H1 (cell line): Measurements from ENCODE around the gene SRSF8. TPM values are rescaled to one million over a fixed set of nuclear protein-coding genes. Genes with fewer than 3 reads are reported as not detected.

Experiments
- BCL11A ChIP-seq, 2 experiments: IDR thresholded peaks; one replicate each; pipeline ENCODE4 v1.6.1; 2011; ENCODE audit warnings: low read depth in 2 of 2, low read length in 2 of 2, mild to moderate bottlenecking in 2 of 2
- EGR1 ChIP-seq: IDR thresholded peaks from 2 replicates; pipeline ENCODE4 v1.6.1; 2011; ENCODE audit warnings: low read depth, low read length, borderline replicate concordance
- MAFK ChIP-seq: IDR thresholded peaks from 2 replicates; pipeline ENCODE4 v1.6.1; 2012; ENCODE audit warnings: low read depth, mild to moderate bottlenecking, improper control_type of control experiment, low read length
- RNF2 ChIP-seq: fragments of 200-900, 300-1000 bp; sonication (generic); IDR thresholded peaks from 2 replicates; pipeline ENCODE4 v1.7.1; 2016; ENCODE audit warnings: borderline replicate concordance, low read depth, mild to moderate bottlenecking, antibody characterized with exemption, low read length; ENCODE audit not compliant: poor library complexity, severe bottlenecking; ENCODE audit errors: missing control alignments
- SAP30 ChIP-seq: fragments of 300-600 bp; sonication (generic); IDR thresholded peaks from 2 replicates; pipeline ENCODE4 v1.7.1; 2012; ENCODE audit warnings: low read length, moderate library complexity, mild to moderate bottlenecking, inconsistent platforms; ENCODE audit not compliant: insufficient read depth, insufficient replicate concordance
- SRF ChIP-seq: IDR thresholded peaks from 2 replicates; pipeline ENCODE4 v1.6.1; 2011; ENCODE audit warnings: mild to moderate bottlenecking, low read depth, low read length, moderate library complexity
- polyA plus RNA-seq, 7 experiments: library from polyadenylated mRNA; depleted of rRNA in 3 of 7; stranded (reverse) in 5 of 7; unstranded in 2 of 7; fragments of >200 nt in 5 of 7; fragments of 200-250 nt in 2 of 7; gene quantifications; 1 replicate in 5 of 7; 2 replicates in 1 of 7; 4 replicates in 1 of 7; pipeline versions ENCODE4 v1.2.1 to v1.2.3, GENCODE V29; 2011 to 2013; ENCODE audit warnings: missing spikeins in 2 of 7, mixed read lengths in 2 of 7
- total RNA-seq: library from RNA; stranded (reverse); fragmentation: NEBNext Ultra II Directional; extraction: Animal tissue kit (Norgen Biotek cat#: 25700); gene quantifications from 2 replicates; pipeline ENCODE4 v1.2.1, GENCODE V29; 2021
- TF ChIP-seq, protein P1 (sequence below): fragments of 300-600 bp; sonication (generic); IDR thresholded peaks from 2 replicates; pipeline ENCODE4 v1.7.1; 2012; ENCODE audit warnings: low read length, moderate library complexity, mild to moderate bottlenecking, inconsistent platforms; ENCODE audit not compliant: insufficient replicate concordance

The SRSF8 gene
- total and polyA plus RNA-seq, 2 of the 8 experiments (the other 6 are each of a cell fraction or from before 2014, with no cell fraction given), result 13.2 to 18.5 TPM

DNA sequence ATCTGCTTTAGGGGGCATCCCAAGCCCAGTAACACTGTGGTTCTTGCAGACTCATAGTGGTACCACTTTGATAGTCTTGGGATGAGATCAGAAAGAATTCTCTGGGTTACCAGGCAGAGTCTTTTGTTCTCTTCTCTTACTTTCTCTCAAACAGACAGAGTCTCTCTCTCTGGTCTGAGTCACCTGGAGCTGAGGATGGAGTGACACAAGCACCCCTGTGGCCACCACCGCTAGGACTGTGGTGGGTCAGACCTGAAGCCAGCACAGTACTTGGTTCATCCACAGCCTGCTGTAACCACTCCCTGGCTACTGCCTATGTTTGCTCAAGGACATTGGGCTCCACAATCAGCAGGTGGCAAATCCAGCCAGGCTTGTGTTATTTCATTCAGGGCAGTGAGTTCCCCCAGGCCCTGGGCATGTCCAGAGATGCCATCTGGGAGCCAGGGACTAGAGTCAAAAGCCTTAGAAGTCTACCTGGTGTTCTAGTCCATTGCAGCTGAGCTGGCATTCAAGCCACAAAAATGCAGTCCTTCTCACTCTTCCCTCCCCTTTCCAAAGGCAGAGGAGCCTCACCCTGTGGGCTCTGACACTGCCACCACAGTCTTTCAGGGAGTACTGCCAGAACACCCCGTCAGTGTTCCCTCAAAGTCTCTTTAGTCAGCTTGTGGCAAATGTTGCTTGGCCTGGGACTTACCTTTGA, 52.8 kb downstream of the SRSF8 start (continued):
- TF ChIP-seq, protein P1, sequence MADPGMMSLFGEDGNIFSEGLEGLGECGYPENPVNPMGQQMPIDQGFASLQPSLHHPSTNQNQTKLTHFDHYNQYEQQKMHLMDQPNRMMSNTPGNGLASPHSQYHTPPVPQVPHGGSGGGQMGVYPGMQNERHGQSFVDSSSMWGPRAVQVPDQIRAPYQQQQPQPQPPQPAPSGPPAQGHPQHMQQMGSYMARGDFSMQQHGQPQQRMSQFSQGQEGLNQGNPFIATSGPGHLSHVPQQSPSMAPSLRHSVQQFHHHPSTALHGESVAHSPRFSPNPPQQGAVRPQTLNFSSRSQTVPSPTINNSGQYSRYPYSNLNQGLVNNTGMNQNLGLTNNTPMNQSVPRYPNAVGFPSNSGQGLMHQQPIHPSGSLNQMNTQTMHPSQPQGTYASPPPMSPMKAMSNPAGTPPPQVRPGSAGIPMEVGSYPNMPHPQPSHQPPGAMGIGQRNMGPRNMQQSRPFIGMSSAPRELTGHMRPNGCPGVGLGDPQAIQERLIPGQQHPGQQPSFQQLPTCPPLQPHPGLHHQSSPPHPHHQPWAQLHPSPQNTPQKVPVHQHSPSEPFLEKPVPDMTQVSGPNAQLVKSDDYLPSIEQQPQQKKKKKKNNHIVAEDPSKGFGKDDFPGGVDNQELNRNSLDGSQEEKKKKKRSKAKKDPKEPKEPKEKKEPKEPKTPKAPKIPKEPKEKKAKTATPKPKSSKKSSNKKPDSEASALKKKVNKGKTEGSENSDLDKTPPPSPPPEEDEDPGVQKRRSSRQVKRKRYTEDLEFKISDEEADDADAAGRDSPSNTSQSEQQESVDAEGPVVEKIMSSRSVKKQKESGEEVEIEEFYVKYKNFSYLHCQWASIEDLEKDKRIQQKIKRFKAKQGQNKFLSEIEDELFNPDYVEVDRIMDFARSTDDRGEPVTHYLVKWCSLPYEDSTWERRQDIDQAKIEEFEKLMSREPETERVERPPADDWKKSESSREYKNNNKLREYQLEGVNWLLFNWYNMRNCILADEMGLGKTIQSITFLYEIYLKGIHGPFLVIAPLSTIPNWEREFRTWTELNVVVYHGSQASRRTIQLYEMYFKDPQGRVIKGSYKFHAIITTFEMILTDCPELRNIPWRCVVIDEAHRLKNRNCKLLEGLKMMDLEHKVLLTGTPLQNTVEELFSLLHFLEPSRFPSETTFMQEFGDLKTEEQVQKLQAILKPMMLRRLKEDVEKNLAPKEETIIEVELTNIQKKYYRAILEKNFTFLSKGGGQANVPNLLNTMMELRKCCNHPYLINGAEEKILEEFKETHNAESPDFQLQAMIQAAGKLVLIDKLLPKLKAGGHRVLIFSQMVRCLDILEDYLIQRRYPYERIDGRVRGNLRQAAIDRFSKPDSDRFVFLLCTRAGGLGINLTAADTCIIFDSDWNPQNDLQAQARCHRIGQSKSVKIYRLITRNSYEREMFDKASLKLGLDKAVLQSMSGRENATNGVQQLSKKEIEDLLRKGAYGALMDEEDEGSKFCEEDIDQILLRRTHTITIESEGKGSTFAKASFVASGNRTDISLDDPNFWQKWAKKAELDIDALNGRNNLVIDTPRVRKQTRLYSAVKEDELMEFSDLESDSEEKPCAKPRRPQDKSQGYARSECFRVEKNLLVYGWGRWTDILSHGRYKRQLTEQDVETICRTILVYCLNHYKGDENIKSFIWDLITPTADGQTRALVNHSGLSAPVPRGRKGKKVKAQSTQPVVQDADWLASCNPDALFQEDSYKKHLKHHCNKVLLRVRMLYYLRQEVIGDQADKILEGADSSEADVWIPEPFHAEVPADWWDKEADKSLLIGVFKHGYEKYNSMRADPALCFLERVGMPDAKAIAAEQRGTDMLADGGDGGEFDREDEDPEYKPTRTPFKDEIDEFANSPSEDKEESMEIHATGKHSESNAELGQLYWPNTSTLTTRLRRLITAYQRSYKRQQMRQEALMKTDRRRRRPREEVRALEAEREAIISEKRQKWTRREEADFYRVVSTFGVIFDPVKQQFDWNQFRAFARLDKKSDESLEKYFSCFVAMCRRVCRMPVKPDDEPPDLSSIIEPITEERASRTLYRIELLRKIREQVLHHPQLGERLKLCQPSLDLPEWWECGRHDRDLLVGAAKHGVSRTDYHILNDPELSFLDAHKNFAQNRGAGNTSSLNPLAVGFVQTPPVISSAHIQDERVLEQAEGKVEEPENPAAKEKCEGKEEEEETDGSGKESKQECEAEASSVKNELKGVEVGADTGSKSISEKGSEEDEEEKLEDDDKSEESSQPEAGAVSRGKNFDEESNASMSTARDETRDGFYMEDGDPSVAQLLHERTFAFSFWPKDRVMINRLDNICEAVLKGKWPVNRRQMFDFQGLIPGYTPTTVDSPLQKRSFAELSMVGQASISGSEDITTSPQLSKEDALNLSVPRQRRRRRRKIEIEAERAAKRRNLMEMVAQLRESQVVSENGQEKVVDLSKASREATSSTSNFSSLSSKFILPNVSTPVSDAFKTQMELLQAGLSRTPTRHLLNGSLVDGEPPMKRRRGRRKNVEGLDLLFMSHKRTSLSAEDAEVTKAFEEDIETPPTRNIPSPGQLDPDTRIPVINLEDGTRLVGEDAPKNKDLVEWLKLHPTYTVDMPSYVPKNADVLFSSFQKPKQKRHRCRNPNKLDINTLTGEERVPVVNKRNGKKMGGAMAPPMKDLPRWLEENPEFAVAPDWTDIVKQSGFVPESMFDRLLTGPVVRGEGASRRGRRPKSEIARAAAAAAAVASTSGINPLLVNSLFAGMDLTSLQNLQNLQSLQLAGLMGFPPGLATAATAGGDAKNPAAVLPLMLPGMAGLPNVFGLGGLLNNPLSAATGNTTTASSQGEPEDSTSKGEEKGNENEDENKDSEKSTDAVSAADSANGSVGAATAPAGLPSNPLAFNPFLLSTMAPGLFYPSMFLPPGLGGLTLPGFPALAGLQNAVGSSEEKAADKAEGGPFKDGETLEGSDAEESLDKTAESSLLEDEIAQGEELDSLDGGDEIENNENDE, result no peak
- no peak for TF ChIP-seq BCL11A (IDR thresholded peaks at IDR 0.05; ENCODE audit: low read depth in 2 of 2, low read length in 2 of 2)
- no peak for TF ChIP-seq SRF
- no peak for TF ChIP-seq EGR1
- no peak for TF ChIP-seq MAFK
- TF ChIP-seq SAP30, result no peak
- no peak for TF ChIP-seq RNF2
- TF ChIP-seq, all 59 proteins: peak for 0
